ENCODE data around the gene FAT1. TPM values are rescaled to one million over a fixed set of nuclear protein-coding genes. Genes with fewer than 3 reads are reported as not detected.

Gene FAT1
- total RNA-seq, 2 donors from 2014 or later = 65.9 to 69.5 TPM

- Histone ChIP-seq H3K4me1 (peaks cover 14% of the 10 kb centered on the region), H3K4me3 (no peak overlapping the region), H3K27me3 (no peaks in the 10 kb centered on the region), H3K9me3 (no peaks in the 10 kb centered on the region), H3K27ac (no peak overlapping the region), H3K36me3 (replicated peaks in 1 of 2; ENCODE audit: insufficient read depth in 1 of 2, low read depth in 2 of 2) (no peaks in the 10 kb centered on the region)
- intact Hi-C loops (cut with DNase I) = no loop called here
- WGBS, 2 donors = 67 to 89% methylated on average over 5 of the region's 5 CpGs
- no peak for ATAC-seq
- no peak for DNase-seq
- TF ChIP-seq CTCF (IDR thresholded peaks at IDR 0.05) = no peak
- no peak for TF ChIP-seq POLR2A (IDR thresholded peaks at IDR 0.05)
Measured at GRCh38 chr4:186715077-186715476, 8.6 kb downstream of the FAT1 start.

GRCh38 chr4:186714006-186714675, 9.5 kb downstream of the FAT1 start:
- 91 to 95% methylated on average over 16 of the region's 16 CpGs for WGBS, 2 donors
- Histone ChIP-seq H3K4me3 (no peak overlapping the region), H3K27me3 (no peaks in the 10 kb centered on the region), H3K4me1 (peaks cover 14% of the 10 kb centered on the region), H3K9me3 (no peaks in the 10 kb centered on the region), H3K27ac (no peak overlapping the region), H3K36me3 (replicated peaks in 1 of 2; ENCODE audit: insufficient read depth in 1 of 2, low read depth in 2 of 2) (peaks cover 0 to 2% of the 10 kb centered on the region in 2 donors)
- DNase-seq (no peak), ATAC-seq (no peak)
- TF ChIP-seq CTCF (IDR thresholded peaks at IDR 0.05) = no peak
- no peak for TF ChIP-seq POLR2A (IDR thresholded peaks at IDR 0.05)
- intact Hi-C loops (cut with DNase I) = no loop called here

- no peak overlapping the region for H3K27ac ChIP-seq
- H3K4me3 ChIP-seq = no peak overlapping the region
- ATAC-seq (no peak), DNase-seq (no peak)
- peaks cover 14% of the 10 kb centered on the region for H3K4me1 ChIP-seq
- no peaks in the 10 kb centered on the region for H3K9me3 ChIP-seq
- intact Hi-C loops (cut with DNase I) = no loop called here
- H3K36me3 ChIP-seq (replicated peaks in 1 of 2; ENCODE audit: insufficient read depth in 1 of 2, low read depth in 2 of 2) = peaks cover 0 to 9% of the 10 kb centered on the region in 2 donors
- TF ChIP-seq POLR2A (IDR thresholded peaks at IDR 0.05) = no peak
- TF ChIP-seq CTCF (IDR thresholded peaks at IDR 0.05) = no peak
- H3K27me3 ChIP-seq = no peaks in the 10 kb centered on the region
- 88% methylated on average over 7 of the region's 7 CpGs for WGBS, 2 donors
Measured at GRCh38 chr4:186712690-186713089, 11.0 kb downstream of the FAT1 start.

- Histone ChIP-seq H3K4me1 (peaks cover 9% of the 10 kb centered on the region), H3K27ac (no peak overlapping the region), H3K36me3 (replicated peaks in 1 of 2; ENCODE audit: insufficient read depth in 1 of 2, low read depth in 2 of 2) (peaks cover 0 to 16% of the 10 kb centered on the region in 2 donors), H3K27me3 (no peaks in the 10 kb centered on the region), H3K9me3 (no peaks in the 10 kb centered on the region), H3K4me3 (no peak overlapping the region)
- WGBS, 2 donors = 54 to 65% methylated on average over 5 of the region's 5 CpGs
- DNase-seq (no peak), ATAC-seq (no peak)
- intact Hi-C loops (cut with DNase I) = no loop called here
- TF ChIP-seq CTCF (IDR thresholded peaks at IDR 0.05) (no peak), POLR2A (IDR thresholded peaks at IDR 0.05) (no peak)
Measured at GRCh38 chr4:186710521-186711119, 13.0 kb downstream of the FAT1 start.

GRCh38 chr4:186709517-186709916, 14.1 kb downstream of the FAT1 start:
- Histone ChIP-seq H3K36me3 (replicated peaks in 1 of 2; ENCODE audit: insufficient read depth in 1 of 2, low read depth in 2 of 2) (peaks cover 0 to 16% of the 10 kb centered on the region in 2 donors), H3K27ac (no peak overlapping the region), H3K9me3 (no peaks in the 10 kb centered on the region), H3K27me3 (no peaks in the 10 kb centered on the region), H3K4me1 (peaks cover 6% of the 10 kb centered on the region), H3K4me3 (no peak overlapping the region)
- no peak for DNase-seq
- ATAC-seq = no peak
- 81 to 88% methylated on average over 9 of the region's 9 CpGs for WGBS, 2 donors
- intact Hi-C loops (cut with DNase I) = no loop called here
- TF ChIP-seq CTCF (IDR thresholded peaks at IDR 0.05) = no peak
- no peak for TF ChIP-seq POLR2A (IDR thresholded peaks at IDR 0.05)

Measured in body of pancreas (tissue), 4 donors.